ACHN (cell line): ENCODE results near the gene CAMSAP1.

Source experiments
- DNase-seq: peaks from one replicate; pipeline ENCODE4 v3.0.0-alpha.2; 2015
- in situ Hi-C: cut with HindIII; loops from 2 replicates; pipeline ENCODE4 v1.10.0; 2017; ENCODE audit warnings: low sequenced_read_pairs, low pct_ligation_motif_present, low pct_unique_long_range_greater_than_20kb

The CAMSAP1 gene

GRCh38 chr9:135941288-135941995 is 34.1 kb upstream of the CAMSAP1 start:
- in situ Hi-C loops: no loop called here
- no peak for DNase-seq

- in situ Hi-C loops: no loop called here
These were observed 32.3 kb upstream of the CAMSAP1 start for GRCh38 chr9:135939351-135940265.

DNA sequence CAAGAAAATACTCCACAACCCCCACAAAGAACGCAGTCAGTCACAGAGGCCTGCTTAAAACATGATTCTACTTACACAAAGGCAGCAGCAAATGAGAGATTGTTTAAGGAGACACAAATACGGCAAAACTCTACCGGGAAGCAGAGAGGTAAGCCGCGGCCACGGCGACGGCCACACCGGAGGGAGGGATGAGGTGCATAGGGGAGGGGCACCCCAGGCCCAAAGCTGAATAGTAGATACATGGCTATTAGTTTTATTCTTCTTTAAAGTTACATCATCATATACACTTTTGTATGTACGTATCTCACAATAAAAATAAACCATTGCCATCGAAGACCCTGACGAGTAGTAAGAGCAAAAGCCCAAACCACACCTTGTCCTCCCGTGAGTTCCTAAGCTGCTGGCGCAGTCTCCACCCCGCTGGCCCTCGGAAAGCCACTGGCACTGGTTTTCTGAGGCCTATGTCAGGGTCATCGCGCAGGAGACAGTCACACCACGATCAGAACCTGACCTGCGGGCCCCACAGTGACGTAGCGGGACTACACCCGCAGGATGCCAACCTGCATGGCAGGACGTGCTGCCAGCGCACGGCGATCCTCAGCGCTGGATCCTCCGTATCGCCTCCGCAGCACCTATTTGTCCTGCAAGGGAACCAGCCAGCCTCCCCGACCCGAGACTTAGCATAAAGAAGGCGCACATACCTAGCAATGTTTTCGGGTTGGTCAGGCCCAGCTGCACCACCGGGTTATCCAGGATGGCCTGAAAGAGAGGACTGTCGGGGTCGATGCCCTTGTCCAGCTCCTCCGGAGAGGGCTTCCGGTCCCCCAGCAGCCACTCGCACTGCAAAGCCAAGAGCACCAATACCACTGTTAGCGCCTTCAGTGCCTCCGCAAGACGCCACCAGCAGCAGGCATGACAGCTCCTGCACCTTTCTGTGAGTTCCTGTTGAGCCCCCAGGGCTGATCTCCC is 30.5 kb upstream of the CAMSAP1 start:
- no peak for DNase-seq
- in situ Hi-C loops: no loop called here

More at GRCh38 chr9:135939351-135940265, 32.3 kb upstream of the CAMSAP1 start:
- DNase-seq: no peak

GRCh38 chr9:135933114-135933513 is 25.8 kb upstream of the CAMSAP1 start:
- no peak for DNase-seq
- in situ Hi-C loops: no loop called here

DNA sequence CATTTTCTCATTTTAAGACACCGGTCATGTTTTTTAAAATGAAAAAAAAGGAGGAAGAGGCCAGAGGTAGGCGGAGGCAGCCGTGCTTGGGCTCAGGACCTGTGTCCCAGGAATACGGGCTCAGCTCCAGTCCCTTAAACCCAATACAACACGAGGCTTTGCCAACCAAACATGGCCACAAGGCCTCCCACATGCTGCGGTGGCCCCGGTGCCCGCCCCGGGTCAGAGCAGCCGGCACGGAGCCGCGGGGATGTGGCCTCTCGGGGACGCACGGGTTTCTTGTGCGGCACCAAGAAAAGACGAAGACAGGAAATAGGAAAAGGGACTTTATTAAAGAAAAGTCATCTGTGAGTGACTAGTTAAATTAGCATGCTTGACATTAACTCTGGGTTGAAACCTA is 25.3 kb upstream of the CAMSAP1 start:
- in situ Hi-C loops: no loop called here
- DNase-seq: no peak

DNA sequence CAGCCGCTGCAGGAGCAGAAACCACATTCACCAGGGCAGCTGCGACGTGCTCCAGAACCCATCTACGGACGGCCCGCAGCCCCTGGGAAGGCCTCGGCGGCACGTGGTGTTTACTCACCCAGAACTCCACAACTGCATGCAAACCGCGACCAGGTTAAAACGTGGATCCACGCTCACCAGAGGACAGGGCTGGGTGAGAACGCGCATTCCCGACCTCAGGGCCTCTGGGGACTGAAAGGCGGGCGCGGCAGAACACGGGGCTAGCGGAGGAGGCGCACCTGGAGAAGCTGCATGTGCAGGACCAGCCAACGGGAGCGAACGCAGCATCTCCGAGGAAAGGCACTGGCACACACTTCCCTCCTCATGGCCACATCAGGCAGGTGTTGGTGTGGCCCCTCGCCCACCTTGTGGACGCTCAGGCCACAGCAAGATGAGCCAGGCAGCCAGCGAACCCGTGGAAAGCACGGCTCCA is 24.0 kb upstream of the CAMSAP1 start:
- no peak for DNase-seq
- in situ Hi-C loops: no loop called here

GRCh38 chr9:135930446-135931345 is 23.4 kb upstream of the CAMSAP1 start:
- DNase-seq: no peak
- in situ Hi-C loops: no loop called here

DNA sequence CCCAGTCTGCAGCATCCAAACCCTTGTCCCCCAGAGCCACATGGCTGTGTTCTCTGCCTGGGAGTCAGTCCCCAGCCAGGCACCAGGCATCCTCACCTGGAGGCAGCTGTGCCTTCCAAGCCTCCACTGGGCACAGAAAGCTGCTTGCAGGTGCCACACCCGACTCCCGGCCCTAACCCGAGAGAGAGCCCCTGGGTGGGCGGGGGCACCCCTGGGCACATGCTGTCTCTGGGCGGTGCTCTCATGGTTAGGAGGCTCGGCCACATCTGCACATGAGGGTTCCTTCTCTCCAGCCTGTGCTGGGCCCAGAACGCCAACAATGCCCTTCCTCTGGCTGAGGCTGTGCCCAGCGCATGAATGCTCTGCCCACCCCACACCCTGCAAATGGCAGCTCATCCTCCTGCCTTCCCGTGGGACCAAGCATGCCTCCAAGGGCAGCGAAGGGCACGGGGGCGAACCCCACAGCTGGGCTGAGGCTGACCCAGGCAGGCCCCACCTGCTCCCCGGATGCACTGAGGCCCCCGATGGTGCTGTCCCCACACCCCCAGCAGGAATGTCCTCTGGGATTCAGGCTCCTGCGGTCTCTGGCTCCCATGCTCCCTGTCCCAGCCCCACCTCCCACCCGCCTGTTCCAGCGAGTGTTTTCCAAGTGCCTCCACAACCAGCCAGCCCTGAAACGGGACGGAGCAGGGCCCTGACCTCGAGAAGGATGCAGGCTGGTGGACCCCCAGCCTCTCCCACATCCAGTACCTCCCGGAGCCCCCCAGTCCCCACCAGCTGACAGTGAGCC is 22.5 kb upstream of the CAMSAP1 start:
- DNase-seq: no peak
- in situ Hi-C loops: no loop called here

DNA sequence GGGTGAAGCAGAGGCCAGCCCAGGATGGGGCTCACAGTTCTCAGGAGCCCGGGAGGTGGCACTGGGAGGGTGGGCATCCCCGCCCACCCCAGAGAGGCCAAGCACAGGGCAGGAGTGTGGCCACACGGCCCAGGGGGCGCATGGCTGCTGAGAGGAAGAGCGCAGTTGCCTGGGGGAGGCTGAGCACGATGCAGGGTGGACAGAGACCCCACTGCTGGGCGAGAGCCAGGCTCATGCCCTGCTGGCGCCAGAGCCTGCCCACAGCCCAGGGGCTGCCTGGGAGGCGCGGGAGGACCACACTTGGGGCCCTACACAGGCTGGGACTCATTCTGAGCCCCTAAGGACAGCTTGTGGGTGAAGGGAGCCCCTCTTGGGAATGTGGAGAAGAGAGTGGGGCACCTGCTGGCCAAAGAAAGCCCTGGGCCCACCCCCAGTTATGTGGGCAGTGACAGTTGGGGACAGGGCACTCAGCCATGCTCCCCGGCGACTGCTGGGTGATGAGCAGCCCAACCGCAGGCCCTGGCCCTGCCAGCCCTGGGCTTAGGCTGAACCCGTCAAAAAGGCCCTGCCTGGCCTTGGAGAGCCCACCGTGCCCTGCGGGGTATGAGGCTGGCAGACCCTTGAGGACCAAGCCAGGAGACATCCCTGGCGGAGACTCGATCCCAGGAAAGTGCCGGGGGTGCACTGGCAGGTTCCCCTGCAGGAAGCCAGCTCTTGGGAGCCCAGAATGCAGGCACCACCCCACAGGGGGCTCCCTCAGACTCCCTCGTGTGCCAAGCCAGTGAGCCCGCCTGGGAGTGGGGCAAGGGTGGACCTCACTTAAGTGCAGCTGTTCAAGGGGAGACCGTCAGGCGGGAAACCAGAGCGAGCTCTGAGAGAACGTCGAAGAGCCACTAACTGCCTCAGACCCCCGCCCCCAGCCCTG is 21.6 kb upstream of the CAMSAP1 start:
- no peak for DNase-seq
- in situ Hi-C loops: no loop called here

- in situ Hi-C loops: no loop called here
- no peak for DNase-seq
These were observed 20.9 kb upstream of the CAMSAP1 start for GRCh38 chr9:135928074-135928730.

DNA sequence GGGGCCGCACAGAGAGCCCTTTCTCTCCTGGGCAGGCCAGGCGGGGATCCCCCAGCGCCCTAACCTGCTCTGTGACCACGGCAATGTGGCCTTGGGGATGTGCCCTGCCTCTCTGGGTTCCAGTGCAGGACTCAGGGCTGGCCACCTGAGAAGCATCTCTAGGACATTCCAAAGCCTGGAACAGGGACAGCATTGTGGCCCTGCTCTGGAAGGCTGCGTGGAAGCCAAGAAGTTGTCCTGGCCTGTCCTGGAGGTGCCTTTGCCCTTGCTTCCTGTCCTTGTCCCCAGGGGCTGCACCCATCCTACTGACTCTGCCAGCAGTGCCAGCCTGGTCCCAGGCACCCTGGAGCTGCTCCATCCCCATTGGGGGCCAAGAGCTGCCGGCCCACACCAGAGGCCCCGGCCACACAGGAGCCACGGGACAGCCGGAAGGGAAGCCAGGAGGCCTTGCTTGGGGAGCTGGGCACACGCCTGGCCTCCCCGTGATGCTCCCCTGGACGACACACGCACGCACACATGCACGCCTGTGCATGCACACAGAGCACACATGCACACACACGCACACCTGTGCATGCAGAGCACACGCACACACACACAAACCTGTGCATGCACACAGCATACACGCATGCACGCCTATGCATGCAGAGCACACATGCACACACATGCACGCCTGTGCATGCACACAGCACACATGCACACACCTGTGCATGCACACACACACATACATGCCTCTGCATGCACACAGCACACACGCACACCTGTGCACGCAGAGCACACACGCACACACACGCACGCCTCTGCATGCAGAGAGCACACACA is 20.1 kb upstream of the CAMSAP1 start:
- DNase-seq: no peak
- in situ Hi-C loops: no loop called here

- DNase-seq: peak; percentile 46
- in situ Hi-C loops: no loop called here
These were observed 19.3 kb upstream of the CAMSAP1 start for GRCh38 chr9:135926402-135927194.

DNA sequence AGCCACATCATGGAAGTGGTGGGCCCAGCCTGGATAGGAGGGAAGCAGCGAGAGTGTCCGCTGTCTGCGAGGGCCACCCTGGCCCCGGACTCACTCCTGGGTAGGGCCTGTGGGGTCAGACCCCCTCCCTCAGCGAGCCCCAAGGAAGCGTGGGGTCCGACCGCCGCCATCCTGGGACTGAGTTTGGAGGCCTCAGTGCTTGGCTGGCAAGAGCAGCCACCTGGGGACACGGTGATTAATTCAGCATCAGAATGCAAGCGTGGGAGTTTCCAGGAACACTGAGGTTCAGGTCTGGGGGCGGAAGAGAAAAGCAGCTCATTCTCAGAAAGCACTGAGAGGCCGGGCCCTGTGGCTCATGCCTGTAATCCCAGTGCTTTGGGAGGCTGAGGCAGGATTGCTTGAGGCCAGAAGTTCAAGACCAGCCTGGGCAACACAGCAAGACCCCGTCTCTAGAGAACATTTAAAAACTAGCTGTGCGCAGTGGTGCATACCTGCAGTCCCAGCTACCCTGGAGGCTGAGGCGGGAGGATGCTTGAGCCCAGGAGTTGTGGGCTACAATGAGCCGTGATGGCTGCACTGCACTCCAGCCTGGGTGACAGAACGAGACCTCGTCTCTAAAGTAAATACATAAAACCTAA is 18.3 kb upstream of the CAMSAP1 start:
- DNase-seq: no peak
- in situ Hi-C loops: no loop called here
